ENCODE measurements around the gene ASPG.

DNA sequence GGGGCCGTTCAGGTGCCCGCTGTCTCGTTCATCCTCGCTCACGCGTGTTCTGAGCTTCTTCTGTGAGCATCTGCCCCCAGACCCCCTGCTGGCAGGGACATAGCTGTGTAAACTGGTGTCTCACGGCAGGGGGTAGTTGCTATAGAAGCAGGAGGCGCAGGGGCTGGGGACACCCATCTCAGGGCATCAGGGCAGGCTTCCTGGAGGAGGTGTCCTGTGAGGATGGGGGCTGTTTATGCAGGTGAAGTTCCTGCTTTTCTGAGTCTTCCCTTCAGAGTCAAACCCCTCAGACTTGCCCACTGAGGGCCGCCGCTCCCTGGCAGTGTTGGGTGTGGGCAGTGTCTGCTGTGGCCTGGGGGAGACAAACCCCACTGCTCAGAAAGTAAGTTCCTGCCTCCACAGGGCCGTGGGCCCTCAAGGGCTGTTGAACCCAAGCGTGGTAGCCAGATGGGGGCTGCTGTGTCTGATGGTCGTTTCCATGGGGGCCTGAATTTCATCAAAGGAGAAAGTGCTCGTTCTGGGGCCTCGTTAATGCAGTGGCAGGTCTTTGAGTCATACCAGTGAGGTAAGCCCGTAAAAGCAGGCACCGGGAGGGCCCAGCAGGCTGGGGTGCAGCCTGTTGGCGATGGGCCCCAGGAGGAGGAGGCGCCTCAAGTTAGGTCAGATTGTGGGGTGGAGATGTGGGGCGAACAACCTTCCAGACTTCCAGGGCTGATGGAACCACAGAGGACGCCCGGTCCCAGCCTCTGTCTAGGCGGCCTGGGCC is 76.3 kb downstream of the ASPG start:
- TF ChIP-seq, protein P1, sequence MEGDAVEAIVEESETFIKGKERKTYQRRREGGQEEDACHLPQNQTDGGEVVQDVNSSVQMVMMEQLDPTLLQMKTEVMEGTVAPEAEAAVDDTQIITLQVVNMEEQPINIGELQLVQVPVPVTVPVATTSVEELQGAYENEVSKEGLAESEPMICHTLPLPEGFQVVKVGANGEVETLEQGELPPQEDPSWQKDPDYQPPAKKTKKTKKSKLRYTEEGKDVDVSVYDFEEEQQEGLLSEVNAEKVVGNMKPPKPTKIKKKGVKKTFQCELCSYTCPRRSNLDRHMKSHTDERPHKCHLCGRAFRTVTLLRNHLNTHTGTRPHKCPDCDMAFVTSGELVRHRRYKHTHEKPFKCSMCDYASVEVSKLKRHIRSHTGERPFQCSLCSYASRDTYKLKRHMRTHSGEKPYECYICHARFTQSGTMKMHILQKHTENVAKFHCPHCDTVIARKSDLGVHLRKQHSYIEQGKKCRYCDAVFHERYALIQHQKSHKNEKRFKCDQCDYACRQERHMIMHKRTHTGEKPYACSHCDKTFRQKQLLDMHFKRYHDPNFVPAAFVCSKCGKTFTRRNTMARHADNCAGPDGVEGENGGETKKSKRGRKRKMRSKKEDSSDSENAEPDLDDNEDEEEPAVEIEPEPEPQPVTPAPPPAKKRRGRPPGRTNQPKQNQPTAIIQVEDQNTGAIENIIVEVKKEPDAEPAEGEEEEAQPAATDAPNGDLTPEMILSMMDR (IDR thresholded peaks at IDR 0.05; ENCODE audit: low read length), result no peak
- TF ChIP-seq EZH2 (optimal IDR thresholded peaks at IDR 0.05; ENCODE audit: low read depth, low read length) (no peak), EZH2phosphoT487 (IDR thresholded peaks at IDR 0.05; ENCODE audit: low read length) (no peak)
